Subcutaneous adipose tissue (tissue), 4 donors: ENCODE results near the gene ANAPC15. TPM values are rescaled to one million over a fixed set of nuclear protein-coding genes. Genes with fewer than 3 reads are reported as not detected.

Experiments
- small RNA-seq: library from RNA; depleted of rRNA; stranded (forward); fragments of <200 nt; gene quantifications from one replicate; pipeline ENCODE3, GENCODE V24; 2016
- total RNA-seq, 4 donors: library from RNA; depleted of rRNA; stranded (reverse); fragments of >200 nt; gene quantifications; one replicate each; pipeline ENCODE4 v1.1.0, GENCODE V29; 2016
- TF ChIP-seq, protein P1 (sequence below): fragments of 450-650 bp; IDR thresholded peaks from one replicate; pipeline ENCODE4 v1.5.1; 2016; ENCODE audit warnings: low read depth, mild to moderate bottlenecking, control low read depth, antibody characterized with exemption, moderate library complexity

Gene ANAPC15
- total RNA-seq, 4 donors from 2014 or later, result 17.3 to 28.6 (median 21.1) TPM

DNA sequence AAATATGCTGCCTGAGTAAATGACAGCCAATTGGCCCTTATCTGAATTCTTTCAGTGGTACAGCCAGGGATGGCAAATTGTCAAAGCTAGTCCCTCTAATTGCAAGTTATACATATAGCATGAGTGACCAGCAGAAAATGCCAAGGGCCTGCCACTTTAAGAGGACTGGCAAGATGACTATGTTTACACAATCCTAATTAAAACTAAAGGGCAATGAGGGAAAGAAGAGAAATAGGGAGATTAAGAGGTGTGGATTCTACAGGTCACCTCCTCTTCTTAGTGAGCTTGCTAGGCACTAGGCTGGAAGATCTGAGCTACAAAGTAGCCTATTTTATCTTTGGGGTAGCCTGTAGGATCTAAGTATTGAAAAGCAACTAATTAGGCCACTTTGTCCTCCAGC is 45.6 kb downstream of the ANAPC15 start:
- TF ChIP-seq, protein P1, sequence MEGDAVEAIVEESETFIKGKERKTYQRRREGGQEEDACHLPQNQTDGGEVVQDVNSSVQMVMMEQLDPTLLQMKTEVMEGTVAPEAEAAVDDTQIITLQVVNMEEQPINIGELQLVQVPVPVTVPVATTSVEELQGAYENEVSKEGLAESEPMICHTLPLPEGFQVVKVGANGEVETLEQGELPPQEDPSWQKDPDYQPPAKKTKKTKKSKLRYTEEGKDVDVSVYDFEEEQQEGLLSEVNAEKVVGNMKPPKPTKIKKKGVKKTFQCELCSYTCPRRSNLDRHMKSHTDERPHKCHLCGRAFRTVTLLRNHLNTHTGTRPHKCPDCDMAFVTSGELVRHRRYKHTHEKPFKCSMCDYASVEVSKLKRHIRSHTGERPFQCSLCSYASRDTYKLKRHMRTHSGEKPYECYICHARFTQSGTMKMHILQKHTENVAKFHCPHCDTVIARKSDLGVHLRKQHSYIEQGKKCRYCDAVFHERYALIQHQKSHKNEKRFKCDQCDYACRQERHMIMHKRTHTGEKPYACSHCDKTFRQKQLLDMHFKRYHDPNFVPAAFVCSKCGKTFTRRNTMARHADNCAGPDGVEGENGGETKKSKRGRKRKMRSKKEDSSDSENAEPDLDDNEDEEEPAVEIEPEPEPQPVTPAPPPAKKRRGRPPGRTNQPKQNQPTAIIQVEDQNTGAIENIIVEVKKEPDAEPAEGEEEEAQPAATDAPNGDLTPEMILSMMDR, result no peak

DNA sequence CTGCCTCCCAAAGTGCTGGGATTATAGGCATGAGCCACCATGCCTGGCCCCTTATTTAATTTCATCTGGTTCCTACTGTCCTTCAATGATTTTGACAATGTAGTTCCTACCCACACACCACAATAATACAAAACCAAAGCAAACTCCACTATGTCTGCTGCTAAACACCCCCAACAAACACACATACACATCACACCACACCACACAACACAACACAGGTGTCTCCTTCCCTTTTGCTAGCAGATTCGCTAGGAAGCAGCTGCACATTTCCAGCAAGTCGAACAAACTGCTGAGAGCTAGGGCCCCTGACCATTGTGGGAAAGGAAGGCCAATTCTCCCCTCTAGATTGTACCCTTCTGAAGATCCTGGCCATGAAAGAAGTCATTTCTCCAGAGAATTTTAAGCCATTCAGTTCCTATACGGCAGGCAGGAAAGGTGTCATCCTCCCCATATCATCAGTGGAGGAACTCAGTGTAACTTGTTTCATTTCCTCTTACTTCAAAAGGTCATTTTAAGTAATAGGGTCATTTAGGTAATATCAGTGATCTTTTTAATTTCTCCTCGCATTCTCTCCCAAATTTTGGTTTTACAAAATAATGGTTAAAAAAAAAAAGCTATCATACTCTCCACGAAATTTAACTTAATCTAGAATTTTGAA is 50.6 kb downstream of the ANAPC15 start:
- TF ChIP-seq, protein P1, result no peak

Small RNA genes lying within 50 kb of the gene (small RNA-seq; reads per million reads assigned to genes)
- gene MIR3165, result not detected

Other genes starting within 250 kb of the ANAPC15 start
- not detected for gene DEFB131B, start 234.2 kb downstream of the ANAPC15 start, total RNA-seq
- 1 to 10 TPM; 3.1 to 8.2 (median 6.4) TPM for gene XNDC1N, start 184.1 kb downstream of the ANAPC15 start, total RNA-seq
- 10 to 100 TPM; 14.3 to 21.4 (median 17.8) TPM for gene RNF121, start 183.6 kb downstream of the ANAPC15 start, total RNA-seq
- gene IL18BP, start 113.8 kb downstream of the ANAPC15 start, total RNA-seq, result 10 to 100 TPM in 1 of 4 donors, 1 to 10 TPM in 3; 3.5 to 14.1 (median 5.3) TPM
- 100 to 1,000 TPM; 121 to 365 (median 225) TPM for gene NUMA1, start 32.2 kb downstream of the ANAPC15 start, total RNA-seq
- 1 to 10 TPM; 3.2 to 7.0 (median 4.5) TPM for gene LRRC51, start 31.8 kb downstream of the ANAPC15 start, total RNA-seq
- 100 to 1,000 TPM in 1 of 4 donors, 10 to 100 TPM in 3; 84.6 to 128 (median 91.9) TPM for gene LAMTOR1, start 9.4 kb downstream of the ANAPC15 start, total RNA-seq
- not detected for gene TOMT, start 6.8 kb downstream of the ANAPC15 start, total RNA-seq
- gene FOLR3, start 23.0 kb upstream of the ANAPC15 start, total RNA-seq, result under 1 TPM in 2 of 4 donors, not detected in 2; 0.68 to 0.88 TPM
- gene FOLR1, start 79.4 kb upstream of the ANAPC15 start, total RNA-seq, result not detected
- 100 to 1,000 TPM in 3 of 4 donors, 10 to 100 TPM in 1; 75.9 to 140 (median 136) TPM for gene FOLR2, start 104.1 kb upstream of the ANAPC15 start, total RNA-seq
- 10 to 100 TPM; 43.8 to 80.3 (median 60.3) TPM for gene INPPL1, start 112.1 kb upstream of the ANAPC15 start, total RNA-seq
- not detected for gene PHOX2A, start 131.5 kb upstream of the ANAPC15 start, total RNA-seq